Myocyte (in vitro differentiated cells): ENCODE results near the gene PCNX2. TPM values are rescaled to one million over a fixed set of nuclear protein-coding genes. Genes with fewer than 3 reads are reported as not detected.

Experiments used
- DNase-seq: peaks from one replicate; pipeline ENCODE4 v3.0.0-alpha.2; 2012; ENCODE audit warnings: low read depth
- total RNA-seq: library from RNA; depleted of rRNA; stranded (reverse); fragments of >200 nt; gene quantifications from 2 replicates; pipeline ENCODE4 v1.2.3, GENCODE V29; 2014

Gene PCNX2
- total RNA-seq, 1 donor from 2014 or later: 2.3 TPM

DNA sequence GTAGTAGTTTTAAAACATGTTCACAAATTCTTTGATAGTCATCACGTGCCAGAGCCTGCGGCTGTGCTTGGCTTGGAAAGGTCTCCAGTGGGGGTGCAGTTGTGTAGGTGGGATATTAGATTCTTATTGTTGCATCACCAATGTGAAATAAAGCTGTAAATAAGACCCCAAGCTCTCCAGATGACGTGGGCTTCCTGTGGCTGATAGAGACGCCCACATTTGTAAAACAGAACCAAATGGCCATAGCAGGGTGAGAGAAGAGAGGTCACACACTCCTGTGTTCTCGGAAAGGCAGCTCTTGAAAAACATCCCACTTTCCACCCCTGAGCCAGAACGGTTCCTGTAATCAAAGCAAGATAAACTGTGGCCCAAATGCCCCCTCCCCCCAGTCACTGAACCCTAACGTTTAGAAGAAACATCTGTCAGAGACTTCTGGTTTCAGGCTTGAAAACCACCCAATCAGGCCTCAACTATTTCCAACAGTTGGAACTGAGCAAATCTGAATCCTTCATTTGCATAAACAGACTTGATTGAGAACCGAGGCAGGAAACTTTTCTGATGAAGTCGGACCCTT, 351.8 kb downstream of the PCNX2 start:
- no peak for DNase-seq

DNA sequence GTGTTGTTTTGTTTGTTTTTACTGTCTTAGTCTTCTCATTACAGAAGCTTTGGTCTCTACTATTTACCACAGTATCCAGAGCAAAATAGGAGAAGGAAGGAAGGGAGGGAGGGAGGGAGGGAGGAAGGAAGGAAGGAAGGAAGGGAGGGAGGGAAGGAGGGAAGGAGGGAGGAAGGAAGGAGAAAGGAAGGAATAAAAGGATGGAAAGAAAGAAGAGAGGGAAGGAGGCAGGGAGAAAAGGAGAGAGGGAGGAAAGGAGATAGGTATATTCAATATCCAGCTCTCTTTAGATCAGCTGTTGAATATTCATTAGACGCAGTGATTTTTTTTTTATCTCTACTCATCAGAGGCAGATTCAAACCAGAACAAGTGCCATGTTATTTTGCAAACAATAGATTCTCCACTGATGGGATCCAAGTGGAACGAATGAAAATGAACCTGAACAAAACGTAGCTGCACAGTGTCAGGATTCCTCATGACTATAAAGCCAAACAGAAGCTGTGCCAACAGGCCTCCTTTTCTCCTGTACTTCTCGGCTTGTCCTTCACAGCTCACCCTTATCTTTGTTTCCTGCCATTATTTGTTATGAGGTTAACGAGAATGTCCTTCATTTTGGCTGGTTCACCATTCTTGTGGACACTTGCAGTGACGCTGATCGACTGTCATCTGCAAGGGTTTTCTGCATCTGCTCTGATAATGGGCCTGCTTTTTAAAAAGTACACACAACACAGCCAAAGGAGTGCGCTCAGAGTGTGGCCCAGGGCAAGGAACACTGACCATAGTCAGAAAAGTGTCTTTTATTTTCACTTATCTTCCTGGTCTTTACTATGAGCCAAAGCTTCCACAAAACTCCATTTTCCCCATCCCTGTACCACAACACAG, 352.9 kb downstream of the PCNX2 start:
- DNase-seq: no peak

DNA sequence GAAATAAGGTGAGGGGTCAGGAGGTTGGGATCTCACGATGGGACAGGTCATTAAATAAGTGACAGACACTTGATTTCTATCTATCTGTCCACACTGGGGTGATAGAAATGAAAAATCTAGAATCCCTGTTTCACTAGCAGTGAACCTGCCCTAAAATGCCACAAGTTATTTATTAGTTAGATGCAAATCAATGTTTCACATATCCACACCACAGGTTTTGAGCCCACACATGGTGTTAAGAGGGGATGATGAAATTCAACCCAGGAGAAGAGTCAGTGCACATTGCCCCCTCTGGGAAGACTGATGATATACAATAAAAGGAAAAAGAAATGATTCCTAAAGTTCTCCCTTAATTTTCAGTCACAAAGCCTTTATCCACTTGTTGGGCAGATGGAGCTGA, 355.3 kb downstream of the PCNX2 start:
- DNase-seq: no peak

DNA sequence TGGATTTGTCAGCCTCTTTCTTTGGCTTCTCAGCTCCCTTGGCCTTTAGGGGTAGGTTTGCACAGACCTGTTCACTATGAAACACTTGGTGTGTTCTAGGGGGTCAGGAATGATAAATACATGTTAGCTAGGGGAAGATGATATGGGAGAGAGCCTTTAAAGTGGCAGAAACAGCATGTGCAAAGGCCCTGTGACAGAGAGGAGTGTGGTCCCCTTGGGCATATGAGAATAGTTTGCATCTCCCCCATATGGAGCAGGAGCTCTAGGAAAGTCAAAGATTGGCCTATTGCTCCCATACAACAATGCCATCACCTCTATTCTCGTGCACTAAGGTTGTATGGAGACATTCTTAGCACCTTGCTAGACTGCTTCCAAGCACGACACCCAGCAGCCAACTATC, 355.8 kb downstream of the PCNX2 start:
- DNase-seq: no peak

DNA sequence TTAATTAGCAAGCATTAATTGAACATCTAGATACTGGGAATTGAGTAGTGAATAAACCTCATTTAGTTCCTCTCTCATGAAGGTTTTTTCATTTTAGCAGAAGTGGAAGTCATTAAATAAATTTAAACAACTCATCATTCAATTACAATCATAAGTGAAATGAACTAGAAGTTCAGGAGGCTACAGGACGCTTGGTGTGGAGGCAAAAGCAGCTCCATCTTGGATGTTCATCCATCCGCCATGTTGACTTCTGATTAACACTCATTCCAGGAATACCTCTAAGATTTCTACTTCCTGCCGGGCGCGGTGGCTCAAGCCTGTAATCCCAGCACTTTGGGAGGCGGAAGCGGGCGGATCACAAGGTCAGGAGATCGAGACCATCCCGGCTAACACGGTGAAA, 356.6 kb downstream of the PCNX2 start:
- no peak for DNase-seq

DNA sequence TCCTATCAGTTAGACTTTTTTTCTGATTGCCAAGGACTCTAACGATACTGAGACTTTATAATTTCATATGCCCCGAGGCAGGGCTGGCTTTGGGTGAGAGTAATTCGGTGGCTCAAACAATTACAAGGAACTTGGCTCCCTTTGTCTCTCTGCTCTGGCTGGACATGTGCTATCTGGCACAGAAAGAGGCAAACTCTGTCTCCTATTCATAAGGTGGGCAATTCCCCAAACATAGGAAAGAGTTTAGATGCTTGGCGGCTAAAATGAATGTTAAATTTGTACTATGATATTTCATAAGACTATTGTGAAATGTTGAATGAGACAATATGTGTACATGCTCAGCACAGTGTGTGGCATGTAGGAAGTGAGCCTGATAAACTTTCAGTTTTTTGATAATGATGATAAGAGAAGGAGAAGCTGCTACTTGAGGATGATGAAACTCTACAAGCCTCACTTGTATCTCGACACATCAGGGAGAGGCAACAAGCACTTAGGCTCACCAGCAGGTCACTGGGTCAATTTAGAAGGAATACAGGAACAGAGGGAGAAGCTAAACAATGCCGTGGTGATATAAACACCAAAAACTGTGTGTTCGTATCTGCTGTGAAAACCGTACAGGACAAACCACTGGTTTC, 357.7 kb downstream of the PCNX2 start:
- DNase-seq: no peak

DNA sequence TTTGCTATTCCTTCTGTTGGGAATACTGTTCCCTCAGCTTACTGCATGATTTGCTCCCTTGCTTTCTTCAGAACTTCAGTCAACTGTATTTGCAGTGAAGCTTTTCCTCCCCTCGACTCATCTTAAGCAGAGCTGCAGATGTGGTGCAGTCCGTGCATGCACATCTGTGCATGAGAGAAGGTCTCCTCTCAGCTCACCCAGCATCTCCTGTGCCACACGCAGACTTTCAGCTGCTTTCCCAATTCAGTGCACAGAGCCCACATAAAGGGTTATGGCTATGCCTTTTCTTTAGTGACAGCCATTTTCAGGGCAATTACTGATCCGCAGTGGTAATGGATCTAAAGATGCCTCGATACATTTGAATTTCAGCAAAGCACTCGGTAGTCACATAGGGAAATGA, 358.6 kb downstream of the PCNX2 start:
- DNase-seq: no peak

Other genes starting within 250 kb of the PCNX2 start
- 0.05 TPM in 1 of 2 replicates, not detected in the other for gene MAP3K21, start 32.0 kb upstream of the PCNX2 start, total RNA-seq